HPDE6-E6E7 (cell line): ENCODE measurements around the gene CHN1.

ENCODE experiments used
- DNase-seq: peaks from one replicate; pipeline ENCODE4 v3.0.0; 2011; ENCODE audit warnings: missing footprints; ENCODE audit errors: extremely low spot score

The CHN1 gene, protein sequence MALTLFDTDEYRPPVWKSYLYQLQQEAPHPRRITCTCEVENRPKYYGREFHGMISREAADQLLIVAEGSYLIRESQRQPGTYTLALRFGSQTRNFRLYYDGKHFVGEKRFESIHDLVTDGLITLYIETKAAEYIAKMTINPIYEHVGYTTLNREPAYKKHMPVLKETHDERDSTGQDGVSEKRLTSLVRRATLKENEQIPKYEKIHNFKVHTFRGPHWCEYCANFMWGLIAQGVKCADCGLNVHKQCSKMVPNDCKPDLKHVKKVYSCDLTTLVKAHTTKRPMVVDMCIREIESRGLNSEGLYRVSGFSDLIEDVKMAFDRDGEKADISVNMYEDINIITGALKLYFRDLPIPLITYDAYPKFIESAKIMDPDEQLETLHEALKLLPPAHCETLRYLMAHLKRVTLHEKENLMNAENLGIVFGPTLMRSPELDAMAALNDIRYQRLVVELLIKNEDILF

GRCh38 chr2:175004980-175005732 is at the start of gene CHN1:
CHN1 (minus strand) TSS chr2:175005381; CDS start chr2:175004912, 469 bp downstream.
- peak; percentile 34 for DNase-seq

GRCh38 chr2:175054340-175054739 is 49.2 kb upstream of the CHN1 start:
- DNase-seq: no peak

DNA sequence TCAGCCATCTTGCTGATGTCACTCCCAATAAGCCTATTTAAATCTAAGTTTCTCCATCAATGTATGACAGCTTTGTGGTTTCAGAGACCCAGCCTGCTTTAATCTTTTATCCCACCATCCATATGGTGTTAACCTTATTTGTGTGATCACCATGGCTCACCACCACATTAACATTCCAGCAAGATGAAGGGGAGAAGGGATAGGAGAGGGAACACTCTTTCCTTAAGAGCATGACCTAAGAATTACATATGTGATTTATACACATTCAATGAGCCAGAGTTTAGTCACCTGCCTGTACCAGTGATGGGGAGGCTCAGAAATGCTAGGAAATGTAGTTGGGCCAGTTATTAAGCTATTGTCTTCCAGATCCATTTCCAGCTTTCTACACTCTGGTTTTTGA is 44.5 kb upstream of the CHN1 start:
- no peak for DNase-seq

GRCh38 chr2:175048275-175048674 is 43.1 kb upstream of the CHN1 start:
- no peak for DNase-seq

- DNase-seq: no peak
These were observed 34.3 kb upstream of the CHN1 start for GRCh38 chr2:175039490-175039889.

- DNase-seq: no peak
These were observed 33.9 kb upstream of the CHN1 start for GRCh38 chr2:175039031-175039430.

- DNase-seq: no peak
These were observed 32.8 kb upstream of the CHN1 start for GRCh38 chr2:175037941-175038340.

- DNase-seq: no peak
These were observed 31.4 kb upstream of the CHN1 start for GRCh38 chr2:175036582-175037018.

DNA sequence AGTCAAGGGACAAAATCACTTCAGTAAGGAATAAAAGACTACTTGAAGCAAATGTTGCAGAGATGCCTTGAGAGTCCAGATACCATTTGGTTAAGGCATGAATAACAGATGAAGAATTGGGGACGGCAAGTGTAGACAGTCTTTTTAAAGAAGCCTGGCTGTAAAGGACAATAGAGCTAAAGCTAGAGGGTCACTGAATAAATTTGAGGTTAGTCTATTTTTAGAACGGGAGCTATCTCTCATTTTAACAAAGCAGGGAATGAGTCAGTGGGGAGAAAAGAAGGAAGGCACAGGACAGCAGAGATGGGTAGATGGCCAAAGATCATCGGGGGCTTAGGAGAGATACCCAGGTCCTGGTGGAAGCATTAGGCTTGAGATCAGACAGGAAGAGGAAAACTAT is 30.6 kb upstream of the CHN1 start:
- no peak for DNase-seq

DNA sequence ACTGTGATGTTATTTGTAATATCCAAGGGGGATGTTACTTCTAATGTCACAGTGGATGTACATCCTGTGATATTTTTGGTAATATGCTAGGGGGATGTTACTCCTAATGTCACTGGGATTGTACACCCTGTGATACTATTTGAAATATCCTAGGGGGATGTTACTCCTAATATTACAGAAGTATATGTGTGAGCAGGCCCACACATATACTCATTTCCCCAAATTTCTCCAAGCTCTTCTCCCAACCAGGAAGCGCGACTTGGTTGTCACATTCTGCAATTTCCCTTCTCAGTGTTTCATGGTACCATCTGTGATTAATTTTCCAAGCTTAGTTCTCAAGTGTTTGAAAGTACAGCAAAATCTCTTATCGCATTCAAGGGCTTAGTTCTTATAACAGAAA is 29.5 kb upstream of the CHN1 start:
- no peak for DNase-seq

GRCh38 chr2:175030380-175031271 is 25.4 kb upstream of the CHN1 start:
- peak; percentile 33 for DNase-seq

- DNase-seq: no peak
These were observed 22.6 kb upstream of the CHN1 start for GRCh38 chr2:175027755-175028154.

DNA sequence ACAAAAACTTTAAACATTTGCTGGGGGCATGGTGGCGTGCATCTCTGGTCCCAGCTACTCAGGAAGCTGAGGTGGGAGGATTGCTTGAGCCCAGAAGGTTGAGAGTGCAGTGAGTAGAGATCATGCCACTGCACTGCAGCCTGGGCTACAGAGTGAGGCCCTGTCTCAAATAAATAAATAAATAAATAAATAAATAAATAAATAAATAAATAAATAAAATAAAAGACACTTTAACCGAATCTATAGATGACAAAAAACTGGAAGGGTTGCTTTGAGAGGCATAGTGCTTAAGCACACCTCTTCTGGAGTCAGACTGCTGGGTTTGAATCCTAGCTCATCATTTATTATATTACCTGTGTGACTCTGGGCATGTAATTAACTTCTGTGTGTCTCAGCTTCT is 21.2 kb upstream of the CHN1 start:
- DNase-seq: no peak

DNA sequence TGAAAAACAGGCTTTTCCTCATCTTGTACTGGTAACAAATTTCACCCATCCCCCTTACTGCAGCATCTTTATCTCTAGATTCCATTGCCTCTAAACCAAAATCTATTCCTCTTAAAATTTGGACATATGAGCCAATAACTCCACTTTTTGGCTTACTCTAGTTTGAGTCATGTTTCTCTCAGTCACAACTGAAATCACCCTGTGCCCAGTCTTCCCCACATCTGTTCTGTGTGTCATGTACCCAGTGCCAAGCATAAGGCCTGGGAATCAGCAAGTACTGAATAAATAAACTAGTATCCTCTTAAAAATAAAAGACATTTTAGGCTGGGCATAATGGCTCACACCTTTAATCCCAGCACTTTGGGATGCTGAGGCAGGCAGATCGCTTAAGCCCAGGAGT is 20.8 kb upstream of the CHN1 start:
- no peak for DNase-seq

GRCh38 chr2:175025233-175025632 is 20.1 kb upstream of the CHN1 start:
- DNase-seq: no peak

DNA sequence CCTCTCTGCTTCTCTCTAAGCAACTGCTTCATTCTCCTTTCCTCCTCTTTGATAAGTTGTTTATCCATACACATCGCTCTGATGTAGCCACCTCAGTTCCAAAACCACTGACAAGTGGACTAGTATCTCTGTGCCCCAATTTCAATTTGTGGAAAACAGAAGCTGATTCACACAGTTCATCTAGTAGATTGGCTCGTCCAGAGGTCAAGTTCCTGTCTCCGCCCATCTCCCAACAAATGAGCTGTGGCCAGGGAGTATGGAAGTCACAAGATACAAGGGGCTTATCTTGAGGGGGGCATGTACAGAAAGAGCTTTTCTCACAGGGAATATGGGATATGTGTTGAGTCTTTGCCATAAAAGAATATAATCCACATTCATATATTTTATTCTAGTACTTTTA is 17.7 kb upstream of the CHN1 start:
- no peak for DNase-seq

- DNase-seq: no peak
These were observed 14.6 kb upstream of the CHN1 start for GRCh38 chr2:175019566-175020327.

GRCh38 chr2:175017618-175018414 is 12.6 kb upstream of the CHN1 start:
- DNase-seq: no peak

DNA sequence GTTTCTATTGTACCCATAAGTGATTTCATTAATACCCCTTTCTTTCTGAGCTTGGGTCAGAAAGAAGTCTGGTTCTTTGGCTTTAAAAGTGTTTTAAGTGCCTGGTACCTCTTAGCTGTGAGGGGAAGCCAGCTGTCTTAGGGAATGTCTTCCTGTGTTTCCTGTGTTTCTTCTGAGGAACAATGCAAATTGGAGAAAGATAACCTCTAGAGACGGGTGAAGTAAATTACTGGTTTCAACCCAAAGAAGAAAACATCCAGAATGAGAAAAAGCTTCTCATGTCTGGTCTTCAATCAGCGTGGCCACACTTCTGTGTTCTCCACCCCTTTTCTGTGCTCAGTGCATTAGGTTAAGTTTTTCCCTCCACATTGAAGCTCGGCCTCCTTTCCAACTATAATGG is 10.2 kb upstream of the CHN1 start:
- DNase-seq: no peak

- DNase-seq: no peak
These were observed 7.3 kb upstream of the CHN1 start for GRCh38 chr2:175012516-175012915.
